GM21381 (cell line): ENCODE data around the gene TACO1.

ENCODE experiments used
- ATAC-seq: cut with Tn5 transposase; IDR thresholded peaks from one replicate; pipeline ENCODE4 v1.9.1; 2021; ENCODE audit warnings: mild to moderate bottlenecking, moderate library complexity; ENCODE audit not compliant: unreplicated experiment

TACO1 gene

GRCh38 chr17:63600569-63601438, at the start of gene TACO1:
TACO1 (plus strand) TSS chr17:63600895; CDS start chr17:63601084, 189 bp downstream.
- ATAC-seq, result peak; percentile 93

- no peak for ATAC-seq
Observed at GRCh38 chr17:63552211-63552610, 48.5 kb upstream of the TACO1 start.

GRCh38 chr17:63555500-63556156, 45.1 kb upstream of the TACO1 start:
- no peak for ATAC-seq

GRCh38 chr17:63557416-63557815, 43.3 kb upstream of the TACO1 start:
- ATAC-seq, result no peak

- no peak for ATAC-seq
Observed at GRCh38 chr17:63558441-63558840, 42.3 kb upstream of the TACO1 start.

- no peak for ATAC-seq
Observed at GRCh38 chr17:63561819-63562218, 38.9 kb upstream of the TACO1 start.

GRCh38 chr17:63563339-63563738, 37.4 kb upstream of the TACO1 start:
- ATAC-seq, result no peak

GRCh38 chr17:63564562-63564961, 36.1 kb upstream of the TACO1 start:
- no peak for ATAC-seq

GRCh38 chr17:63567229-63567628, 33.5 kb upstream of the TACO1 start:
- ATAC-seq, result no peak

GRCh38 chr17:63568563-63568962, 32.1 kb upstream of the TACO1 start:
- ATAC-seq, result no peak

- ATAC-seq, result no peak
Observed at GRCh38 chr17:63571632-63572310, 28.9 kb upstream of the TACO1 start.

GRCh38 chr17:63573634-63574033, 27.1 kb upstream of the TACO1 start:
- ATAC-seq, result no peak

- no peak for ATAC-seq
Observed at GRCh38 chr17:63578027-63578768, 22.5 kb upstream of the TACO1 start.

GRCh38 chr17:63578769-63579111, 22.0 kb upstream of the TACO1 start:
- no peak for ATAC-seq

GRCh38 chr17:63579633-63580032, 21.1 kb upstream of the TACO1 start:
- ATAC-seq, result no peak

- no peak for ATAC-seq
Observed at GRCh38 chr17:63587770-63588169, 12.9 kb upstream of the TACO1 start.

- no peak for ATAC-seq
Observed at GRCh38 chr17:63588797-63589196, 11.9 kb upstream of the TACO1 start.

GRCh38 chr17:63589646-63590045, 11.0 kb upstream of the TACO1 start:
- no peak for ATAC-seq

- no peak for ATAC-seq
Observed at GRCh38 chr17:63592797-63593196, 7.9 kb upstream of the TACO1 start.

- no peak for ATAC-seq
Observed at GRCh38 chr17:63595132-63595531, 5.6 kb upstream of the TACO1 start.
